Suppressor macrophage (primary cell): ENCODE results near the gene RBM20.
"Not testable (repeated sequence)": the region's sequence is repeated elsewhere in the genome, so short reads cannot be mapped to it uniquely, and the experiment has no call there.

Experiments
- DNase-seq, 4 experiments: peaks; one replicate each; pipeline ENCODE4 v3.0.0-alpha.2; 2020 to 2022

RBM20 gene

DNA sequence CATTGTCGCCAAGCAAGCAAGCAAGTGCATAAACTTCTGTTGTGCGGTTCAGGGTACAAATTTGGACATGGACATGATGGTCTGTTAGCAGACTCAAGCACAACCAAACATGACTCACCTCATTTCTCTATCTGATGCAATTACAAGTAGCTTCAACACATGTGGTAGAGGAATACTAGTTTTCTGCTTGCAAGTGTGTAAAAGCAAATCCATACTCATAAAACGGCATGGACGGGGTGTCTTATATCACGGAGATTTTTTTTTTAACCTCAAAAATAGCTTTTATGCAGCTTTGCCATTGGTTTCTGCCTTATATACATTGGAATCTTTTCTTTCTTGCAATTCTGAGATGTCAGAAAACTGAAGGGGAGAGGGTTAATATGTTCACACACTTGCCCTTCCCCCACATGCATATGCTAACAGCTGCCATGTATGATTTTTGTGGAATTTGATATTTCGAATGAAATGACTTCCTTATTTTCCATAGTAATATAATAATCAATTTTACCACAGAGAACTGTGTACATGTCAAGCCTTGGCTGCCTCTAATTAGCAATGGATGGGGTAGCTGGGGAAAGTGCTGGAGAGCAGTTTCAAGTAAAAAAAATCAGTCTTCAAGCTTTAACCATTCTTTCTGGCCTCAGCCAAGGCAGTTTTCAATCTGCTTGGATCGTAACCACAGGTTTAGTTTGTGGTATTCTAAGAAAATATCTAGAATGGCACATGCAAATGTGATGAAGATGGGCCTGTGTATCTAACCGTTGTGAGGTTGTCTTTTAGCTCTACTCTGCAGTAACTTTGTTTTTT, 121.6 kb downstream of the RBM20 start:
- DNase-seq, result no peak

DNA sequence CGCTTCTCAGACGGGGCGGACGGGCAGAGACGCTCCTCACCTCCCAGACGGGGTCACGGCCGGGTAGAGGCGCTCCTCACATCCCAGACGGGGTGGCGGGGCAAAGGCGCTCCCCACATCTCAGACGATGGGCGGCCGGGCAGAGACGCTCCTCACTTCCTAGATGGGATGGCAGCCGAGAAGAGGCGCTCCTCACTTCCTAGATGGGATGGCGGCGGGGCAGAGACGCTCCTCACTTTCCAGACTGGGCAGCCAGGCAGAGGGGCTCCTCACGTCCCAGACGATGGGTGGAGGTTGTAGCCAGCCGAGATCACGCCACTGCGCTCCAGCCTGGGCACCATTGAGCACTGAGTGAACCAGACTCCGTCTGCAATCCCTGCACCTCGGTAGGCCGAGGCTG, 123.5 kb downstream of the RBM20 start:
- DNase-seq, result not testable (repeated sequence)

GRCh38 chr10:110770243-110770642, 126.1 kb downstream of the RBM20 start:
- no peak for DNase-seq

- DNase-seq, result no peak
These were observed 127.3 kb downstream of the RBM20 start for GRCh38 chr10:110771486-110771885.

GRCh38 chr10:110771991-110772390, 127.9 kb downstream of the RBM20 start:
- DNase-seq, result no peak

DNA sequence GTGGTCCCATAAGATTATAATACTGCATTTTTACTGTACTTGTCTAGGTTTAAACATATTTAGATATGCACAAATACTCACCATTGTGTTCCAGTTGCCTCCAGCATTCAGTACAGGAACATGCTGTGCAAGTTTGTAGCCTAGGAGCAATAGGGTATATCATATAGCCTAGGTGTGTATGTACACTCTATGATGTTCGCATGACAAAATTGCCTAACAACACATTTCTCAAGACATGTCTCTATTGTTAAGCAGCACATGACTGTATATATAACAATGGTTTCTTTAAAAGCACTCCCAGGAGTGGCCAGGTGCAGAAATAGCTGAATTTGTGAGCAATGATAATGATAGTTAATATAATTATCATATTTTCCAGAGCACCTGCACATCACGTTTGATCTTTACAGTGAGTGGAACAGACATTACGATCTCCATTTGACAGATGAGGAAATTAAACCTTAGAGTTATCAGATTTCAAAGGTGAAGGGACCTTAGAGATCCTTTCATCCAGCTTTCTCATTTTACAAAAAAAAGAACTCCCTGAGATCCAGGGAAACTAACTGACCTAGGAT, 128.4 kb downstream of the RBM20 start:
- DNase-seq, result no peak

- DNase-seq, result no peak
These were observed 129.5 kb downstream of the RBM20 start for GRCh38 chr10:110773693-110774068.

DNA sequence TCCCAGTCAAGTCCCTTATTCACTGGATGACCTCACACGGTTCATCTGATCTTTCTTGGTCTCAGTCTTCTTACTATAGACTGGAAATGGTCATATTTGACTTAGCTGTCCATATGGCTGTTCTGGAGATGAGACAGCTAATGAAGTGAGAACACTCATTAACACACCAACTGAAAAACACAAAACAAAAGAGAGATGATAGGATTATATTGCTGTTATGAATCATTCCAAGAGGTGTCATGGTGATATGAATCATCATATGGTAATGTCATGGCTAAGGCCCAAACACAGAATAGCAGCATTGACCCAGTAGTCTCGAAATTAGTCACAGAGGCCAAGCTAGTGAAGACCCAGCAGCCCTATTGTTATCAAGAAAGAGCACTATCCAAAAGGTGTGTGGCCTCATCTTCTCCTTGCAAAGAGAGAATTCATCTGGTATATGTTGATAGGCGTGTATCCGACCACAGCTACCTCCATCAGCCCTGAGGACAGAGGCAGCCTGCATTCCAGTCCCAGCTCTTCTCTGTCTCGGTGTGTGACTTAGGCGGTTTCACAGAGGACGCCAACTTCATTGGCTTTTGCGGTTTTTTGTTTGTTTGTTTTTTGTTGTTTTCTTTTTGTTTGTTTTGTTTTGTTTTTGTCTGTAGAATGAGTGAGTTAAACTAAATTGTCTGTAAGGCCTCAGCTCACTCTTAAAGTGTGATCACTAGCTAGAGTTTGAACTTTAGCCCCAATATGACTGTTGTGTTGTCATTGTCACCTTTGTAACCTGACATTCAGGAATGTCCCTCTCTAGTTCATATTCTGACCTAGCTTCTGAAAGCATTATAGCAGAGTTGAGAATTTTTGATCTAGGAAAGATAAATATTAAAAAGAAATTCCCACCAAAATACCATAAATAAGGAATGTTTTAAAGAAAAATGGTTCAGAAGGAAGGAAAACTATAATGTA, 130.2 kb downstream of the RBM20 start:
- peak in 3 of 4 experiments; percentile 3 to 48 (median 17) for DNase-seq

DNA sequence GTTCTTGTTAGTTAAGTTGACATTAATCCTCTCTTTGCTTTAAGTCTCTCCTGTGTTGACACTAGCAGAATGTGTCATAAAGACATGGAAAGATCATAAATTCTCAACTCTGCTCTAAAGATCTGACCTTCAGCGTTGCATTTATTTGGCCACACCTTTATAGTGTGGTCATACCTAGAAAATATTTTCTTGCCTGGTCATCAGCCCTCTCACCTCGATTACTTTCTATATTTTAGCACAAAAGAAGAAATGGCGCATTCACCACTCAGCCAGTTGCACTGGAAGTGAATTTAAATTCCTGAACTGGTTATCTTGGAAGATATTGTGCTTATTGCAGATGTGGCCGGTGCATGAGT, 130.9 kb downstream of the RBM20 start:
- DNase-seq, result no peak

GRCh38 chr10:110775406-110775805, 131.3 kb downstream of the RBM20 start:
- no peak for DNase-seq

DNA sequence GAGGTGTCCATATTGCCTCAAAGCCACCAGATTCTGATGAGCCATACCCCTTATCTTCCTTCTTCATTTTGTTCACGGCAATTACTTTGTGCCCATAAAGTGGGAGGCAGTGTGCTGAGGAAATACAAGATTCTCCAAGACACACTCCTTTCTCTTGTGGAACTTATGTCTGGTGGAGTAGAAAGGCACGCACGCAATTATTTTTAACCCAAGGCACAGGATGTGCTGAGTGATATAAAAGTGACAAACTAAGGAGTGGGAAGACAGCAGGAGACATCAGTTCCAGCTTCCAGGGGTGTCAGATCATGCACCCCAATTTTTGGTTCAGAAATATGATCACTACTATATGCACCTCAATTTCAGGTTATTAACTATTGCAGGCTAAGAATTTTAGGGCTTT, 132.9 kb downstream of the RBM20 start:
- DNase-seq, result no peak

- no peak for DNase-seq
These were observed 133.5 kb downstream of the RBM20 start for GRCh38 chr10:110777661-110778060.

DNA sequence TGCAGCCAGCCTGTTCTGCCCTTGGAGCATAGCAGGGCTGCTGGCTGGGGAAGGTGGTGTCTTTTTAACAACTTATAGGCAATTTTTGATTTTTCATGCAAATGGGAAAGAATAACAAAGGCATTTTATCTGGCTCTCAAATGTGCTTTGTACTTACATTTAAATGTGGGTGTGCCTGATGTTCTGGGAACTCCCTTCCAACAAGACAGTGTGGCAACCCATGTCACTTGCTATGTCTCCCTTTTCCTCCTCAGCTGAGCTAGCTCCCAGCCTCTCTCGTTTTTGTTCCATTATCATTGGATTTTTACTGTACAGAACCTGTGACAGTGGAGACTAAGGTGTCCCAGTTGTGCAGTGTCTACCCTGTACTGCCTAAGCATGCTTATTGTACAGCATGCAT, 134.1 kb downstream of the RBM20 start:
- DNase-seq, result peak in 1 of 4 experiments; percentile 15

GRCh38 chr10:110779489-110779888, 135.4 kb downstream of the RBM20 start:
- DNase-seq, result no peak

GRCh38 chr10:110780704-110781103, 136.6 kb downstream of the RBM20 start:
- DNase-seq, result no peak

DNA sequence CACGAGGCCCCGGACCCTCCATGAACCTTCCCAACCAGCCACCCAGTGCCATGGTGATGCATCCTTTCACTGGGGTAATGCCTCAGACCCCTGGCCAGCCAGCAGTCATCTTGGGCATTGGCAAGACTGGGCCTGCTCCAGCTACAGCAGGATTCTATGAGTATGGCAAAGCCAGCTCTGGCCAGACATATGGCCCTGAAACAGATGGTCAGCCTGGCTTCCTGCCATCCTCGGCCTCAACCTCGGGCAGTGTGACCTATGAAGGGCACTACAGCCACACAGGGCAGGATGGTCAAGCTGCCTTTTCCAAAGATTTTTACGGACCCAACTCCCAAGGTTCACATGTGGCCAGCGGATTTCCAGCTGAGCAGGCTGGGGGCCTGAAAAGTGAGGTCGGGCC, 137.0 kb downstream of the RBM20 start:
- DNase-seq, result no peak

DNA sequence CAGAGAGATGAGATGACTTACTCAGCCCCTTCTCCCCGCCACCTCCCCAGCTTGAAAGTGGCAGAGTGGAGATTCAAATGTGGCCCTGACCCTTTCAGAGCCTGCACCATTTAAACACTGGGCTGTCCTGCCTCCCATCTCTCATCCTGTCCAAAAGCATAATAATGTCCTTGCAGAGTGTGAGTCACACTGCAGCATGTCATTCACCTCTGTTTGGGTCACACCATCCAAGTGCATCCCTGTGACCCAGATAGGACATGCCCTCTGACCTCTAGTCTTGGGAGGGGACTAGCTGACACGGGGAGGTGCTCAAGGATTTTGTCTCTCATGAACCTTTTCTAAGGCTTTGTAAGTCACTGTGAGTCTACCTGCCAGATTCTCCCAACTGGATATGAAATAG, 138.5 kb downstream of the RBM20 start:
- DNase-seq, result no peak

GRCh38 chr10:110783509-110784107, 139.5 kb downstream of the RBM20 start:
- DNase-seq, result no peak

- no peak for DNase-seq
These were observed 140.1 kb downstream of the RBM20 start for GRCh38 chr10:110784198-110784597.

DNA sequence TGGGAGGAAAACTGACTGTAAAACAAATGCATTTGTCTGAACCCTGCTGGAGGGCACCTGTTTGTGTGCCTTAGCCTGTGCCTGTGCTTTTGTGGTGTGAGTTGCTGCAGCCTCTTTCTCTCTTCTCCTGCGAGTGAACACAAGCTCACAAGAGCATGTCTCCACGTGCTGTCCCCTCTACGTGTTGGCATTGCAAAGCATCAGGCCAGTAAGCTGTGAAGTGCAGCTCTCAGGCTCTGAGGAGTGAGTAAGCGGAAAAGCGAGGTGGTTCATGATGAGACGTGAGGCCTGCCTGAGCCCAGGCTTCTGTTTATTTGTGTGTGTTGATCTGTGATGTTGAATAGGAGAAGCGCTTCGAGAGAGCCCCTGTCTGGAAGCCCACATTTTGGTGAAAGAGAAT, 142.0 kb downstream of the RBM20 start:
- DNase-seq, result no peak

- DNase-seq, result no peak
These were observed 144.7 kb downstream of the RBM20 start for GRCh38 chr10:110788620-110789385.
